Measurements from ENCODE around the gene VMAC.

- TF ChIP-seq CTCF (IDR thresholded peaks at IDR 0.05; ENCODE audit: low read length), result no peak
- no peak for TF ChIP-seq EZH2 (optimal IDR thresholded peaks at IDR 0.05; ENCODE audit: low read depth, low read length)
- TF ChIP-seq EZH2phosphoT487 (IDR thresholded peaks at IDR 0.05; ENCODE audit: low read length), result no peak
These were observed 49.1 kb downstream of the VMAC start for GRCh38 chr19:5953680-5954213.
